NT2/D1 (cell line): ENCODE results near the gene STX17.

Experiments
- DNase-seq: peaks from one replicate; pipeline ENCODE4 v3.0.0-alpha.2; 2011; ENCODE audit warnings: low read depth, low spot score
- H3K27me3 ChIP-seq: 2 replicates; pipeline ENCODE4 v1.6.0; 2011; ENCODE audit warnings: mild to moderate bottlenecking; ENCODE audit not compliant: insufficient read length, insufficient read depth
- H3K36me3 ChIP-seq: 2 replicates; pipeline ENCODE4 v1.6.1; 2011; ENCODE audit warnings: mild to moderate bottlenecking, low read length, mixed read lengths; ENCODE audit not compliant: insufficient read depth, insufficient read length
- H3K4me1 ChIP-seq: 2 replicates; pipeline ENCODE4 v1.5.1; 2011; ENCODE audit not compliant: insufficient read depth, insufficient read length
- H3K4me3 ChIP-seq: 2 replicates; pipeline ENCODE4 v1.5.1; 2011; ENCODE audit warnings: low read depth; ENCODE audit not compliant: insufficient read length
- H3K9ac ChIP-seq: 2 replicates; pipeline ENCODE4 v1.6.0; 2011; ENCODE audit warnings: low read depth; ENCODE audit not compliant: insufficient read length
- H3K9me3 ChIP-seq: 2 replicates; pipeline ENCODE4 v1.5.1; 2011; ENCODE audit warnings: mild to moderate bottlenecking, low read length; ENCODE audit not compliant: insufficient read depth
- SUZ12 ChIP-seq: IDR thresholded peaks from 2 replicates; pipeline ENCODE4 v1.6.1; 2011; ENCODE audit not compliant: insufficient read length, insufficient read depth; ENCODE audit errors: extremely low read depth
- YY1 ChIP-seq: IDR thresholded peaks from 2 replicates; pipeline ENCODE4 v1.6.1; 2011; ENCODE audit not compliant: insufficient read length, insufficient read depth
- ZNF274 ChIP-seq: IDR thresholded peaks from 2 replicates; pipeline ENCODE4 v1.6.1; 2011; ENCODE audit warnings: mild to moderate bottlenecking, low read depth, low read length

The STX17 gene

DNA sequence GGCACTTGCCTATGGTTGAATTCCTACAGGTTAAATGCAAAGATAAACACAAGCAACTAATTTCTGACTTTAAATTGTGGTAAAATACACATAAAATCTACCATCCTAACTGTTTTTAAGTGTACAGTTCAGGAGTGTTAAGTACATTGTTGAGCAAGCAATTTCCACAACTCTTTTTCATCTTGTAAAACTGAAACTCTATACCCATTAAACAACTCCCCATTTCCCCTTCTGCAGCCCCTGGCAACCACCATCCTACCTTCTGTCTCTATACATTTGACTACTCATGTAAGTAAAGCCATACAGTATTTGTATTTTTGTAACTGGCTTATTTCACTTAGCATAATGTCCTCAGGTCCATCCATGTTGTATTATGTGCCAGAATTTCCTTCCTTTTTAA is 38.5 kb upstream of the STX17 start:
- Histone ChIP-seq H3K36me3 (no peaks in the 10 kb centered on the region), H3K27me3 (no peaks in the 10 kb centered on the region), H3K9me3 (no peaks in the 10 kb centered on the region), H3K4me1 (no peaks in the 10 kb centered on the region), H3K9ac (no peak overlapping the region), H3K4me3 (no peak overlapping the region)
- no peak for DNase-seq
- TF ChIP-seq YY1 (no peak), ZNF274 (no peak), SUZ12 (no peak)

- no peak for DNase-seq
- H3K4me3 ChIP-seq, result no peak overlapping the region
- no peaks in the 10 kb centered on the region for H3K36me3 ChIP-seq
- H3K9me3 ChIP-seq, result no peaks in the 10 kb centered on the region
- H3K9ac ChIP-seq, result no peak overlapping the region
- H3K27me3 ChIP-seq, result no peaks in the 10 kb centered on the region
- H3K4me1 ChIP-seq, result no peaks in the 10 kb centered on the region
- no peak for TF ChIP-seq ZNF274
- TF ChIP-seq YY1, result no peak
- TF ChIP-seq SUZ12, result no peak
Observed at GRCh38 chr9:99868845-99869244, 37.6 kb upstream of the STX17 start.

DNA sequence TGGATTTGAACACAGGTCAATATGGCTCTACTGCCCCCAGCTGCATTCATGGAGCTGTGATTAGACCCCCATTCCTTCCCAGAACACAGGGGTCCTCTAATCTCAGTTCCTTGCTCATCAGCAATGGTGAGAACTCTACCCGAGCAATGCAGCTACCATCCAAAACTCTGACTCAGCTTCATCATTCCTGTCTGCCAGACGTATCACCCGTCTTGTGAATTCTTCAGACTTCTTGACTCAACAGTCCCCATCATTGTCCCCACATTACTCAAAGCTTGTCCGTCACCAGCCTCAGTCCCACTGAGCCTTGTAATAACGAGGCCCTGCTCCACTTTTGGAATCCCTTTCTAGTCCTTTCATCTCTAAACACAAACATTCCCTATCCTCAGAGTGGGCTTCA is 36.3 kb upstream of the STX17 start:
- Histone ChIP-seq H3K4me3 (no peak overlapping the region), H3K9ac (no peak overlapping the region), H3K9me3 (no peaks in the 10 kb centered on the region), H3K27me3 (no peaks in the 10 kb centered on the region), H3K36me3 (no peaks in the 10 kb centered on the region), H3K4me1 (no peaks in the 10 kb centered on the region)
- no peak for TF ChIP-seq YY1
- no peak for TF ChIP-seq SUZ12
- no peak for TF ChIP-seq ZNF274
- no peak for DNase-seq

DNA sequence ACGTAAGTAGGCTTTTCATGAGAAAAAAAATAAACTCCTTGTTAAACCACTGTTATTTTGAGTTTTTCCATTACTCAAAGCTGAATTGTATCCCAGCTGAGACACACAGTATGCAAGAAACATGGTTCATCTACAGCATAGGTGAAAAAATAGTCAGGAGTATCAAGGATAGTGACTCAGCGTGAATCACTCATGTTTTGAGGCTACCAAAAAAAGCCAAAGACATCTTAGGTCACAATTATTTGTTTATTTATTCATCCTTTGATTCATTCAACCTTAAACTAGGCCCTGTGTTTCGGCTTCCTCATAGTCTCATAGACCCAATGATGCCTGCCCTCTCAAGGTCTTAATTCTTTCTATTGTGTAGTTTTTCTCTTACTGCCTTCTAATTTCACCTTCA is 32.9 kb upstream of the STX17 start:
- Histone ChIP-seq H3K4me3 (no peak overlapping the region), H3K36me3 (no peaks in the 10 kb centered on the region), H3K9me3 (no peaks in the 10 kb centered on the region), H3K27me3 (no peaks in the 10 kb centered on the region), H3K4me1 (no peaks in the 10 kb centered on the region), H3K9ac (no peak overlapping the region)
- no peak for TF ChIP-seq YY1
- no peak for TF ChIP-seq SUZ12
- TF ChIP-seq ZNF274, result no peak
- no peak for DNase-seq

- Histone ChIP-seq H3K9ac (no peak overlapping the region), H3K36me3 (no peaks in the 10 kb centered on the region), H3K4me3 (no peak overlapping the region), H3K4me1 (no peaks in the 10 kb centered on the region), H3K9me3 (no peaks in the 10 kb centered on the region), H3K27me3 (no peaks in the 10 kb centered on the region)
- no peak for DNase-seq
- no peak for TF ChIP-seq SUZ12
- TF ChIP-seq ZNF274, result no peak
- no peak for TF ChIP-seq YY1
Observed at GRCh38 chr9:99873943-99874584, 32.4 kb upstream of the STX17 start.

DNA sequence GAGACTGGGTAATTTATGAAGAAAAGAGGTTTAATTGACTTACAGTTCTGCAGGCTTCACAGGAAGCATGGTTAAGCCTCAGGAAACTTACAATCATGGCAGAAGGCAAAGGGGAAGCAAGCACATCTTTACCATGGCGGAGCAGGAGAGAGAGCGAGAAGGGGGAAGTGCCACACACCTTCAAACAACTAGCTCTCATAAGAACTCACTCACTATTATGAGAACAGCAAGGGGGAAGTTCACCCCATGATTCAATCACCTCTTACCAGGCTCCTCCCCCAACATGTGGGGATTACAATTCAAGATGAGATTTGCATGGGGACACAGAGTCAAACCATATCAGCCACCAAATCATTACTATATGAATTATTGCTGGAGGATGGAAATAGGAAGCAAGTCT is 30.3 kb upstream of the STX17 start:
- TF ChIP-seq YY1 (no peak), SUZ12 (no peak), ZNF274 (no peak)
- H3K27me3 ChIP-seq, result no peaks in the 10 kb centered on the region
- no peaks in the 10 kb centered on the region for H3K36me3 ChIP-seq
- no peak overlapping the region for H3K9ac ChIP-seq
- no peaks in the 10 kb centered on the region for H3K4me1 ChIP-seq
- H3K9me3 ChIP-seq, result no peaks in the 10 kb centered on the region
- H3K4me3 ChIP-seq, result no peak overlapping the region
- DNase-seq, result no peak

DNA sequence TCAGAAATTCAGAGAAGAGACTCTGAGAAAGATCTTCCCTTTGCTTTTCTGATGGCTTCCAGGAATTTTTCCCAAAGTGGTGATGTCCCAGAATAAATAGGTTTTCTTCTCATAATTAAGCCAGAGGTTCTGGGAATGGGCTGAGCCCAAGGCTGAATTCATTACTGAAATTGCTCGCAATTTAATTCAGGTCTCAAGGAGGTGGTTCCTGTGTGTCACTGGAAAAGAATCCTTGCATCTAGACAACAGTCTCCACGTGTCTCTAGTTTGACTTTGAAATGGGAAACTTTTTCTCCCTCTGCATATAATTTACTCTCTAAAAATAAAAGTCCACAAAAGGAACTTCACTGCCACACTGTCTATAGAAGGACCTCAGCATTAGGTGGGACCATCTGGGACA is 27.8 kb upstream of the STX17 start:
- Histone ChIP-seq H3K27me3 (no peaks in the 10 kb centered on the region), H3K9me3 (no peaks in the 10 kb centered on the region), H3K9ac (no peak overlapping the region), H3K4me1 (no peaks in the 10 kb centered on the region), H3K4me3 (no peak overlapping the region), H3K36me3 (no peaks in the 10 kb centered on the region)
- DNase-seq, result no peak
- TF ChIP-seq SUZ12 (no peak), ZNF274 (no peak), YY1 (no peak)
